ENCODE results near the gene CACNA1D. TPM values are rescaled to one million over a fixed set of nuclear protein-coding genes. Genes with fewer than 3 reads are reported as not detected.

Gene CACNA1D
- total and polyA plus RNA-seq, 9 of the 15 experiments (the other 6 are each of a cell fraction or from before 2014, with no cell fraction given): 0.29 TPM; not detected in 8

DNA sequence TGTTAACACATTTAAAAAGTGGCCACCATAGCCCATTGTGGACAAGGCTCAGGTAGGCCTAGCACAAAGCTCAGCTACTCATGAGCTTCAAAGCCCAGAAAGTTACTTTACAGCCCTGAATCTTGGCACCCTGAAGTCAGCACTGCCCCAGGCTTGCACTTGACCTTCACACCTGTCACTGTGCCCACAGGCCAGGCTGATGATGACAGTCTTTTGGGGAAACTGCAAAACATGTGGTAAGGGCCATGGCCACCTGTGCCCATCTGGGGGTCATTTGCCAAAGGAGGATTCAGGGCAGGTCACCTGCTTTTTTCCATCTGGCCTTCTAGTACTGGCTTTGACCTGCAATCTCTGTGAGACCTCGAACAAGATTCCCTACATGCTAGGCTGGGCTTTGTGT, 340.8 kb downstream of the CACNA1D start:
- CTCF ChIA-PET (ENCODE audit: low intra/inter-chr PET ratio): no interaction called here
- Histone ChIP-seq H3K36me3 (ENCODE audit: control insufficient read depth, insufficient read depth, low read length) (no peaks in the 10 kb centered on the region), H3K27me3 (ENCODE audit: control insufficient read depth in 2 of 2, insufficient read depth in 2 of 2, low read length in 2 of 2) (no peaks in the 10 kb centered on the region; a peak in 1 of 5 replicates), H3K9ac (ENCODE audit: insufficient read depth in 1 of 2, low read depth in 2 of 2, low read length in 2 of 2) (no peak overlapping the region), H3K9me3 (replicated peaks; ENCODE audit: control insufficient read depth, insufficient read depth, low read depth, low read length) (no peaks in the 10 kb centered on the region), H3K27ac (ENCODE audit: extremely low read depth, low read depth, low read length) (no peak overlapping the region), H3K9me1 (ENCODE audit: control insufficient read depth, insufficient read depth, low read length) (no peaks in the 10 kb centered on the region), H3K79me2 (ENCODE audit: control insufficient read depth, insufficient read depth, low read length) (no peaks in the 10 kb centered on the region), H3K4me2 (ENCODE audit: insufficient read depth, low read length) (no peak overlapping the region), H2AFZ (ENCODE audit: low read depth, low read length) (no peak overlapping the region), H3K4me3 (no peak overlapping the region), H3K4me1 (replicated peaks in 1 of 2; ENCODE audit: control insufficient read depth in 2 of 2, insufficient read depth in 2 of 2, low read length in 2 of 2) (no peaks in the 10 kb centered on the region), H4K20me1 (replicated peaks; ENCODE audit: control insufficient read depth, insufficient read depth, low read length) (no peaks in the 10 kb centered on the region)
- in situ Hi-C loops (cut with MboI): no loop called here
- TF ChIP-seq NRF1 (conservative IDR thresholded peaks at IDR 0.05 in 1 of 2, IDR thresholded peaks at IDR 0.05 in 1 of 2): no peak
- TF ChIP-seq SMAD4 (CRISPR knock-in tag; conservative IDR thresholded peaks at IDR 0.05): no peak
- TF ChIP-seq CCNT2 (IDR thresholded peaks at IDR 0.05; ENCODE audit: borderline replicate concordance, extremely low read depth, insufficient read length, low read depth, low read length): no peak
- TF ChIP-seq ZNF121 (CRISPR knock-in tag; conservative IDR thresholded peaks at IDR 0.05): no peak
- no peak for TF ChIP-seq POLR2H (tag; IDR thresholded peaks at IDR 0.05; ENCODE audit: low read depth)
- TF ChIP-seq MECOM (CRISPR knock-in tag; IDR thresholded peaks at IDR 0.05): no peak
- TF ChIP-seq, protein P1, sequence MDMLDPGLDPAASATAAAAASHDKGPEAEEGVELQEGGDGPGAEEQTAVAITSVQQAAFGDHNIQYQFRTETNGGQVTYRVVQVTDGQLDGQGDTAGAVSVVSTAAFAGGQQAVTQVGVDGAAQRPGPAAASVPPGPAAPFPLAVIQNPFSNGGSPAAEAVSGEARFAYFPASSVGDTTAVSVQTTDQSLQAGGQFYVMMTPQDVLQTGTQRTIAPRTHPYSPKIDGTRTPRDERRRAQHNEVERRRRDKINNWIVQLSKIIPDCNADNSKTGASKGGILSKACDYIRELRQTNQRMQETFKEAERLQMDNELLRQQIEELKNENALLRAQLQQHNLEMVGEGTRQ (CRISPR knock-in tag; IDR thresholded peaks at IDR 0.05): no peak
- no peak for TF ChIP-seq HCFC1 (IDR thresholded peaks at IDR 0.05; ENCODE audit: low read depth, low read length)
- 0% methylated on average over 1 of the region's 1 CpG for WGBS (ENCODE audit: insufficient coverage, low coverage, missing lambda C conversion rate)
- FAIRE-seq: no peak
- DNase-seq (ENCODE audit: extremely low read depth in 1 of 4, low spot score in 3 of 4): no peak
- intact Hi-C loops (cut with micrococcal nuclease): no loop called here
- no TSS peak for BruUV-seq (replicated peaks)
- POLR2A ChIA-PET: interaction anchor here (0.8 kb wide), 1 partner anchor 11 kb away, joined by 3 read pairs; no protein-coding TSS in a partner anchor
- ATAC-seq: no peak

All from K562 (cell line).